ENCODE data around the gene CES2. TPM values are rescaled to one million over a fixed set of nuclear protein-coding genes. Genes with fewer than 3 reads are reported as not detected.

Gene CES2
- total and polyA plus RNA-seq, 10 of the 15 experiments (the other 5 are each of a cell fraction or from before 2014, with no cell fraction given), result 1.6 to 33.7 (median 21.0) TPM

DNA sequence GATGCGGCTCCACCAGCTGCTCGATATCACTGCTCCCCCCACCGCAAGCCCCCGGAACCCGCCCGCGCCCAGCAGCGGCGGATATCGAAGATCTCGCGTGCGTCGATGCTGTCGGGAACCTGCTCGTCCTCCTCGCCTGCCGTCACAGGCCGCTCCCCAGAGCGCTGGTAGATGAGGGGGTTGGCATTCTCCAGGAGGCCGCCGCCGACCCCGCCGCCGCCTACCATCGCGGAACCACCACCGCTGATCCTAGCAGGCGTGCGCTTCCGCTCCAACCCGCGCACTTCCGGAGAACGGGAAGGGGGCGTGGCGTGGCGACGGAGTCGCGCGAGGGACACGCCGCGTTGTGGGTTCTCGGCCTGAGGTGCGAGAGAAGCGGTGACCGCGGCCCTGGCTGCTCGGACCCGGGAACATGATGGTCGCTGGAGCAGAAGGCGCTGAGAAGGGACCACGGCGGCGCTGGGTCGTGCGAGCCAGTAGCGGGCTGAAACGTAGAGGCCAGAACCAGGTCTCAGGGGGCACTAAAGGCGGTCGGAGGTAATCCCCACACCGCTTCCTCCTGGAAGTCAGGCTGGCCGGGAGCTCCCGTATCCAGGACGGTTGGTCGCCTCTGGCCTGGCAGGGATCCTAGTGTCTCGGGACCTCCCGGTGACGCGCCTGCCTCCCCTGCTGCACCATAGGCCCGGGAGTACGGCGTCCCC lies 1.0 kb upstream of the CES2 start, which contains the start of gene CIAO2B (continued):
- TF ChIP-seq, protein P1, sequence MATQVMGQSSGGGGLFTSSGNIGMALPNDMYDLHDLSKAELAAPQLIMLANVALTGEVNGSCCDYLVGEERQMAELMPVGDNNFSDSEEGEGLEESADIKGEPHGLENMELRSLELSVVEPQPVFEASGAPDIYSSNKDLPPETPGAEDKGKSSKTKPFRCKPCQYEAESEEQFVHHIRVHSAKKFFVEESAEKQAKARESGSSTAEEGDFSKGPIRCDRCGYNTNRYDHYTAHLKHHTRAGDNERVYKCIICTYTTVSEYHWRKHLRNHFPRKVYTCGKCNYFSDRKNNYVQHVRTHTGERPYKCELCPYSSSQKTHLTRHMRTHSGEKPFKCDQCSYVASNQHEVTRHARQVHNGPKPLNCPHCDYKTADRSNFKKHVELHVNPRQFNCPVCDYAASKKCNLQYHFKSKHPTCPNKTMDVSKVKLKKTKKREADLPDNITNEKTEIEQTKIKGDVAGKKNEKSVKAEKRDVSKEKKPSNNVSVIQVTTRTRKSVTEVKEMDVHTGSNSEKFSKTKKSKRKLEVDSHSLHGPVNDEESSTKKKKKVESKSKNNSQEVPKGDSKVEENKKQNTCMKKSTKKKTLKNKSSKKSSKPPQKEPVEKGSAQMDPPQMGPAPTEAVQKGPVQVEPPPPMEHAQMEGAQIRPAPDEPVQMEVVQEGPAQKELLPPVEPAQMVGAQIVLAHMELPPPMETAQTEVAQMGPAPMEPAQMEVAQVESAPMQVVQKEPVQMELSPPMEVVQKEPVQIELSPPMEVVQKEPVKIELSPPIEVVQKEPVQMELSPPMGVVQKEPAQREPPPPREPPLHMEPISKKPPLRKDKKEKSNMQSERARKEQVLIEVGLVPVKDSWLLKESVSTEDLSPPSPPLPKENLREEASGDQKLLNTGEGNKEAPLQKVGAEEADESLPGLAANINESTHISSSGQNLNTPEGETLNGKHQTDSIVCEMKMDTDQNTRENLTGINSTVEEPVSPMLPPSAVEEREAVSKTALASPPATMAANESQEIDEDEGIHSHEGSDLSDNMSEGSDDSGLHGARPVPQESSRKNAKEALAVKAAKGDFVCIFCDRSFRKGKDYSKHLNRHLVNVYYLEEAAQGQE (IDR thresholded peaks at IDR 0.05; ENCODE audit: low read depth, low read length), result no peak
- TF ChIP-seq ZNF622 (IDR thresholded peaks at IDR 0.05) (no peak), CBFB (IDR thresholded peaks at IDR 0.05; ENCODE audit: low read depth) (peak; percentile 93), SP1 (IDR thresholded peaks at IDR 0.05; ENCODE audit: low read depth, low read length) (peak; percentile 86)
- TF ChIP-seq, protein P2, sequence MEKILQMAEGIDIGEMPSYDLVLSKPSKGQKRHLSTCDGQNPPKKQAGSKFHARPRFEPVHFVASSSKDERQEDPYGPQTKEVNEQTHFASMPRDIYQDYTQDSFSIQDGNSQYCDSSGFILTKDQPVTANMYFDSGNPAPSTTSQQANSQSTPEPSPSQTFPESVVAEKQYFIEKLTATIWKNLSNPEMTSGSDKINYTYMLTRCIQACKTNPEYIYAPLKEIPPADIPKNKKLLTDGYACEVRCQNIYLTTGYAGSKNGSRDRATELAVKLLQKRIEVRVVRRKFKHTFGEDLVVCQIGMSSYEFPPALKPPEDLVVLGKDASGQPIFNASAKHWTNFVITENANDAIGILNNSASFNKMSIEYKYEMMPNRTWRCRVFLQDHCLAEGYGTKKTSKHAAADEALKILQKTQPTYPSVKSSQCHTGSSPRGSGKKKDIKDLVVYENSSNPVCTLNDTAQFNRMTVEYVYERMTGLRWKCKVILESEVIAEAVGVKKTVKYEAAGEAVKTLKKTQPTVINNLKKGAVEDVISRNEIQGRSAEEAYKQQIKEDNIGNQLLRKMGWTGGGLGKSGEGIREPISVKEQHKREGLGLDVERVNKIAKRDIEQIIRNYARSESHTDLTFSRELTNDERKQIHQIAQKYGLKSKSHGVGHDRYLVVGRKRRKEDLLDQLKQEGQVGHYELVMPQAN (conservative IDR thresholded peaks at IDR 0.05), result peak; percentile 64; the same call in 1 of the 2 replicates
